ENCODE results near the gene SASH1.

GRCh38 chr6:148517470-148517869, 174.8 kb downstream of the SASH1 start:
- TF ChIP-seq, protein P1, sequence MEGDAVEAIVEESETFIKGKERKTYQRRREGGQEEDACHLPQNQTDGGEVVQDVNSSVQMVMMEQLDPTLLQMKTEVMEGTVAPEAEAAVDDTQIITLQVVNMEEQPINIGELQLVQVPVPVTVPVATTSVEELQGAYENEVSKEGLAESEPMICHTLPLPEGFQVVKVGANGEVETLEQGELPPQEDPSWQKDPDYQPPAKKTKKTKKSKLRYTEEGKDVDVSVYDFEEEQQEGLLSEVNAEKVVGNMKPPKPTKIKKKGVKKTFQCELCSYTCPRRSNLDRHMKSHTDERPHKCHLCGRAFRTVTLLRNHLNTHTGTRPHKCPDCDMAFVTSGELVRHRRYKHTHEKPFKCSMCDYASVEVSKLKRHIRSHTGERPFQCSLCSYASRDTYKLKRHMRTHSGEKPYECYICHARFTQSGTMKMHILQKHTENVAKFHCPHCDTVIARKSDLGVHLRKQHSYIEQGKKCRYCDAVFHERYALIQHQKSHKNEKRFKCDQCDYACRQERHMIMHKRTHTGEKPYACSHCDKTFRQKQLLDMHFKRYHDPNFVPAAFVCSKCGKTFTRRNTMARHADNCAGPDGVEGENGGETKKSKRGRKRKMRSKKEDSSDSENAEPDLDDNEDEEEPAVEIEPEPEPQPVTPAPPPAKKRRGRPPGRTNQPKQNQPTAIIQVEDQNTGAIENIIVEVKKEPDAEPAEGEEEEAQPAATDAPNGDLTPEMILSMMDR (IDR thresholded peaks at IDR 0.05), result no peak
- no peak for TF ChIP-seq POLR2AphosphoS5 (IDR thresholded peaks at IDR 0.05)
